ENCODE results near the gene OPRL1. TPM values are rescaled to one million over a fixed set of nuclear protein-coding genes. Genes with fewer than 3 reads are reported as not detected.
A peak's percentile ranks its signal among the peaks of the same experiment; 100 is the strongest.

The OPRL1 gene
- polyA plus RNA-seq, 3 donors: 7.0 to 9.0 (median 8.8) TPM

- no peak overlapping the region for H3K27ac Mint-ChIP-seq
Measured at GRCh38 chr20:64037498-64038213, 42.2 kb upstream of the OPRL1 start.

GRCh38 chr20:64038224-64038564 is 41.7 kb upstream of the OPRL1 start:
- peak overlapping the region in 1 of 3 experiments; percentile 80 for H3K4me3 ChIP-seq (replicated peaks in 1 of 3; ENCODE audit: low read depth in 2 of 3, low read length in 3 of 3)
- H3K4me1 ChIP-seq (ENCODE audit: control insufficient read depth in 1 of 2, insufficient read depth in 2 of 2, low read length in 2 of 2): peaks cover 24 to 40% of the 10 kb centered on the region in 2 donors

More at GRCh38 chr20:64037498-64038213, 42.2 kb upstream of the OPRL1 start:
- Histone ChIP-seq H3K4me2 (replicated peaks; ENCODE audit: extremely low read depth, low read length, poor library complexity, severe bottlenecking) (peak overlapping the region; percentile 76), H3K79me2 (ENCODE audit: insufficient read depth, low read length) (no peaks in the 10 kb centered on the region), H3K27ac (ENCODE audit: low read depth in 1 of 2, low read length in 2 of 2) (no peak overlapping the region), H3K9me3 (replicated peaks in 1 of 2; ENCODE audit: control insufficient read depth in 1 of 2, insufficient read depth in 1 of 2, low read length in 2 of 2) (no peaks in the 10 kb centered on the region), H3K36me3 (replicated peaks in 1 of 2; ENCODE audit: control insufficient read depth in 1 of 2, insufficient read depth in 2 of 2, low read length in 2 of 2) (peaks cover 9 to 27% of the 10 kb centered on the region in 2 donors), H3K9ac (ENCODE audit: insufficient read depth, low read length, poor library complexity, severe bottlenecking) (no peak overlapping the region), H3K4me1 (ENCODE audit: control insufficient read depth in 1 of 2, insufficient read depth in 2 of 2, low read length in 2 of 2) (peaks cover 24 to 40% of the 10 kb centered on the region in 2 donors), H3K27me3 (ENCODE audit: control insufficient read depth in 2 of 2, insufficient read depth in 2 of 2, low read length in 2 of 2) (peaks cover 24 to 56% of the 10 kb centered on the region in 2 donors), H3K4me3 (replicated peaks in 1 of 3; ENCODE audit: low read depth in 2 of 3, low read length in 3 of 3) (no peak overlapping the region), H4K20me1 (ENCODE audit: insufficient read depth, low read length) (no peaks in the 10 kb centered on the region), H2AFZ (ENCODE audit: insufficient read depth, low read depth, low read length, poor library complexity, severe bottlenecking) (no peak overlapping the region)
- DNase-seq: no peak
- Mint-ChIP-seq H3K36me3 (peaks cover 19 to 23% of the 10 kb centered on the region in 2 donors), H3K4me3 (peak overlapping the region in 1 of 2 donors; percentile 80), H3K27me3 (ENCODE audit: low read depth in 3 of 3) (peaks cover 51 to 68% (median 56%) of the 10 kb centered on the region in 3 donors), H3K9me3 (peaks cover 0 to 4% (median 2%) of the 10 kb centered on the region in 7 donors), H3K4me1 (peaks cover 20% of the 10 kb centered on the region)
- no peak for TF ChIP-seq CTCF (IDR thresholded peaks at IDR 0.05)
- WGBS (ENCODE audit: insufficient coverage): 10% methylated on average over 28 of the region's 36 CpGs
- intact Hi-C loops (cut with micrococcal nuclease): loop anchor here (2.0 kb wide), 1 partner anchor 83 kb away; no protein-coding TSS in a partner anchor

More at GRCh38 chr20:64038224-64038564, 41.7 kb upstream of the OPRL1 start:
- intact Hi-C loops (cut with micrococcal nuclease): loop anchor here (2.0 kb wide), 1 partner anchor 83 kb away; no protein-coding TSS in a partner anchor
- DNase-seq: no peak
- Histone ChIP-seq H3K9ac (ENCODE audit: insufficient read depth, low read length, poor library complexity, severe bottlenecking) (no peak overlapping the region), H3K36me3 (replicated peaks in 1 of 2; ENCODE audit: control insufficient read depth in 1 of 2, insufficient read depth in 2 of 2, low read length in 2 of 2) (peaks cover 4 to 22% of the 10 kb centered on the region in 2 donors), H3K27me3 (ENCODE audit: control insufficient read depth in 2 of 2, insufficient read depth in 2 of 2, low read length in 2 of 2) (peaks cover 24 to 56% of the 10 kb centered on the region in 2 donors), H3K4me2 (replicated peaks; ENCODE audit: extremely low read depth, low read length, poor library complexity, severe bottlenecking) (peak overlapping the region; percentile 76), H3K79me2 (ENCODE audit: insufficient read depth, low read length) (no peaks in the 10 kb centered on the region), H3K9me3 (replicated peaks in 1 of 2; ENCODE audit: control insufficient read depth in 1 of 2, insufficient read depth in 1 of 2, low read length in 2 of 2) (no peaks in the 10 kb centered on the region), H4K20me1 (ENCODE audit: insufficient read depth, low read length) (no peaks in the 10 kb centered on the region), H3K27ac (ENCODE audit: low read depth in 1 of 2, low read length in 2 of 2) (no peak overlapping the region), H2AFZ (ENCODE audit: insufficient read depth, low read depth, low read length, poor library complexity, severe bottlenecking) (peak overlapping the region; percentile 87)
- peaks cover 55 to 72% (median 56%) of the 10 kb centered on the region in 3 donors for H3K27me3 Mint-ChIP-seq (ENCODE audit: low read depth in 3 of 3)
- peaks cover 20% of the 10 kb centered on the region for H3K4me1 Mint-ChIP-seq
- WGBS (ENCODE audit: insufficient coverage): 2% methylated on average over 29 of the region's 30 CpGs
- no peak for TF ChIP-seq CTCF (IDR thresholded peaks at IDR 0.05)
- H3K36me3 Mint-ChIP-seq: peaks cover 13 to 18% of the 10 kb centered on the region in 2 donors
- no peak overlapping the region for H3K27ac Mint-ChIP-seq
- H3K9me3 Mint-ChIP-seq: peaks cover 0 to 4% (median 2%) of the 10 kb centered on the region in 7 donors
- H3K4me3 Mint-ChIP-seq: peak overlapping the region in 1 of 2 donors; percentile 80

All from CD14-positive monocyte (primary cell).